Central memory CD8-positive, alpha-beta T cell (primary cell): ENCODE measurements around the gene SVOPL.
"Not testable (repeated sequence)": the region's sequence is repeated elsewhere in the genome, so short reads cannot be mapped to it uniquely, and the experiment has no call there.

Source experiments
- ATAC-seq: fragments of 150-1000 bp; cut with Tn5 transposase; replicated peaks from 2 replicates; pipeline ENCODE4 v1.10.0; 2022; ENCODE audit warnings: mild to moderate bottlenecking, moderate FRiP score, moderate number of reproducible peaks; ENCODE audit not compliant: poor library complexity, severe bottlenecking; ENCODE audit errors: extremely low read depth
- DNase-seq, 2 donors: peaks; one replicate each; pipeline ENCODE4 v3.0.0; 2021; ENCODE audit warnings: low spot score in 2 of 2
- H3K27ac Mint-ChIP-seq: one replicate; pipeline ENCODE4 v1.8.0; 2022; ENCODE audit warnings: low read depth, mild to moderate bottlenecking, moderate library complexity, mixed read lengths
- H3K27me3 Mint-ChIP-seq: one replicate; pipeline ENCODE4 v1.8.0; 2022; ENCODE audit warnings: mixed read lengths
- H3K36me3 Mint-ChIP-seq: one replicate; pipeline ENCODE4 v1.8.0; 2022; ENCODE audit warnings: mild to moderate bottlenecking, moderate library complexity, mixed read lengths; ENCODE audit not compliant: insufficient read depth
- H3K4me1 Mint-ChIP-seq: one replicate; pipeline ENCODE4 v1.8.0; 2022; ENCODE audit warnings: mixed read lengths
- H3K4me3 Mint-ChIP-seq: one replicate; pipeline ENCODE4 v1.8.0; 2022; ENCODE audit warnings: mild to moderate bottlenecking, moderate library complexity, mixed read lengths
- H3K9me3 Mint-ChIP-seq: one replicate; pipeline ENCODE4 v1.8.0; 2022; ENCODE audit warnings: mixed read lengths

The SVOPL gene

GRCh38 chr7:138695776-138696175 is 5.4 kb downstream of the SVOPL start:
- not testable (repeated sequence) for H3K4me3 Mint-ChIP-seq, H3K36me3 Mint-ChIP-seq, H3K27ac Mint-ChIP-seq, DNase-seq, ATAC-seq, H3K9me3 Mint-ChIP-seq, H3K4me1 Mint-ChIP-seq
- H3K27me3 Mint-ChIP-seq: peaks cover 38% of the 10 kb centered on the region

GRCh38 chr7:138695106-138695505 is 6.1 kb downstream of the SVOPL start:
- ATAC-seq (no peak), DNase-seq (no peak)
- Mint-ChIP-seq H3K4me3 (no peak overlapping the region), H3K36me3 (no peaks in the 10 kb centered on the region), H3K27ac (no peak overlapping the region), H3K9me3 (no peaks in the 10 kb centered on the region), H3K4me1 (no peaks in the 10 kb centered on the region), H3K27me3 (peaks cover 38% of the 10 kb centered on the region)

GRCh38 chr7:138691178-138691577 is 10.0 kb downstream of the SVOPL start:
- Mint-ChIP-seq H3K4me3 (no peak overlapping the region), H3K27ac (no peak overlapping the region), H3K36me3 (no peaks in the 10 kb centered on the region), H3K27me3 (peaks cover 33% of the 10 kb centered on the region), H3K4me1 (no peaks in the 10 kb centered on the region), H3K9me3 (peaks cover 7% of the 10 kb centered on the region)
- ATAC-seq (no peak), DNase-seq (no peak)

- Mint-ChIP-seq H3K27me3 (peaks cover 33% of the 10 kb centered on the region), H3K27ac (no peak overlapping the region), H3K36me3 (no peaks in the 10 kb centered on the region), H3K9me3 (peaks cover 7% of the 10 kb centered on the region), H3K4me1 (no peaks in the 10 kb centered on the region), H3K4me3 (no peak overlapping the region)
- no peak for ATAC-seq
- DNase-seq: no peak
Measured at GRCh38 chr7:138690495-138690894, 10.7 kb downstream of the SVOPL start.

- H3K27ac Mint-ChIP-seq, H3K4me1 Mint-ChIP-seq, H3K4me3 Mint-ChIP-seq, ATAC-seq, H3K9me3 Mint-ChIP-seq, H3K36me3 Mint-ChIP-seq, DNase-seq: not testable (repeated sequence)
- peaks cover 23% of the 10 kb centered on the region for H3K27me3 Mint-ChIP-seq
Measured at GRCh38 chr7:138688037-138688436, 13.1 kb downstream of the SVOPL start.

DNA sequence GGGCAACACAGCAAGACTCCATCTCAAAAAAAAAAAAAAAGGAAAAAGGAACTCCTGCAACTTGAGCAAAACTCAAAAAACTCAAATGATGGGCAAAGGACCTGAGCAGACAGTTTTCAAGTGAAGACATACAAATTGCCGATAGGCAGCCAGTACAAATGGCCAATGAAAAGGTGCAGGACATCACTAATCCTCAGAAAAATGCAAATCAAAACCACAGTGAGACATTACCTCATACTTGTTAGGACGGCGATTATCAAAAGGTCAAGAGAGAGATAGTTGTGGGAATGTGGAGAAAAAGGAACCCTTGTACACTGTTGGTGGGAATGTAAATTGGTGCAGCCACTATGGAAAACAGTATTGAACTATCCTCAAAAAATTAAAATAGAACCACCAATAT is 16.8 kb downstream of the SVOPL start:
- H3K27me3 Mint-ChIP-seq: peaks cover 24% of the 10 kb centered on the region
- H3K9me3 Mint-ChIP-seq: peaks cover 7% of the 10 kb centered on the region
- H3K4me3 Mint-ChIP-seq: no peak overlapping the region
- no peak for DNase-seq
- H3K36me3 Mint-ChIP-seq: no peaks in the 10 kb centered on the region
- no peaks in the 10 kb centered on the region for H3K4me1 Mint-ChIP-seq
- no peak overlapping the region for H3K27ac Mint-ChIP-seq
- no peak for ATAC-seq

DNA sequence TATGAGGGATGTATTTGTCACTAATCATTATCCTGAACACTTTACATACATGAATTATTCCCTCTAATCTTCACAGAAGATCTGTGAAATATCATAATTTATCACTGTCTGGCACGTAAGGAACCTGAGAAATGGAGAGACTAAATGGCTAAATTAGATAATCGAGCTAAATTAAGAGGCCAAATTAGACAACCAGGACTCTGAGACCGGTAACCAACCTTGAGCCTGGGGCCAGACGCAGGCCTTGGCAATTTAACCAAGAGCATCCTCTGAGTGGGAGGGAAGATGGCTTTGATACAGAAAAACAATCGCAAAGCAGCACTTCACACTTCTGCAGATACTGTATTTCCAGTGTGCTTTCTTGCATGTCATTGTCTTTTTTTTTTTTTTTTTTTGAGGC is 21.4 kb downstream of the SVOPL start:
- ATAC-seq: no peak
- no peak for DNase-seq
- no peaks in the 10 kb centered on the region for H3K4me1 Mint-ChIP-seq
- no peaks in the 10 kb centered on the region for H3K9me3 Mint-ChIP-seq
- no peaks in the 10 kb centered on the region for H3K36me3 Mint-ChIP-seq
- H3K4me3 Mint-ChIP-seq: no peak overlapping the region
- H3K27ac Mint-ChIP-seq: no peak overlapping the region
- H3K27me3 Mint-ChIP-seq: peaks cover 12% of the 10 kb centered on the region

DNA sequence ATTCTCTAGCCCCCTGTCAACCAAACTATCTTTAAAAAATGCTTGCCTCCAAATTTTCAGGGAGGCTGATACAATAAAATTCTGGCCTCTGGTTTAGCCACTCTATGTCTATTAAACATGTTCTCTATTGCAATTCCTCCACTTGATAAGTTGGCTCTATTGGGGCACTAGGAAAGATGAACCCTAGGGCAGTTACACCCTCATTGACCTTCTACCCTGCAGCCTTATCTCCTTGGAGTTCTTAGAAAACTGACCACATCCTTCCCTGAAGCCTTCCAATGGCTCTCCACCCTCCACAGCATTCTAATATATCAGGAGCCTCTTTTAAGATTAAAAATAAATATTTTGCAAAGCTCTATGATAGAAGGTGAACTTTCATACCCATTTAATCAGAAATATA is 30.6 kb downstream of the SVOPL start:
- ATAC-seq (no peak), DNase-seq (no peak)
- Mint-ChIP-seq H3K27me3 (peaks cover 63% of the 10 kb centered on the region), H3K4me3 (no peak overlapping the region), H3K4me1 (no peaks in the 10 kb centered on the region), H3K9me3 (no peaks in the 10 kb centered on the region), H3K27ac (no peak overlapping the region), H3K36me3 (no peaks in the 10 kb centered on the region)

GRCh38 chr7:138669364-138669763 is 31.8 kb downstream of the SVOPL start:
- no peak overlapping the region for H3K27ac Mint-ChIP-seq
- no peaks in the 10 kb centered on the region for H3K9me3 Mint-ChIP-seq
- H3K27me3 Mint-ChIP-seq: peaks cover 75% of the 10 kb centered on the region
- H3K4me3 Mint-ChIP-seq: no peak overlapping the region
- no peaks in the 10 kb centered on the region for H3K4me1 Mint-ChIP-seq
- ATAC-seq (no peak), DNase-seq (no peak)
- no peaks in the 10 kb centered on the region for H3K36me3 Mint-ChIP-seq

DNA sequence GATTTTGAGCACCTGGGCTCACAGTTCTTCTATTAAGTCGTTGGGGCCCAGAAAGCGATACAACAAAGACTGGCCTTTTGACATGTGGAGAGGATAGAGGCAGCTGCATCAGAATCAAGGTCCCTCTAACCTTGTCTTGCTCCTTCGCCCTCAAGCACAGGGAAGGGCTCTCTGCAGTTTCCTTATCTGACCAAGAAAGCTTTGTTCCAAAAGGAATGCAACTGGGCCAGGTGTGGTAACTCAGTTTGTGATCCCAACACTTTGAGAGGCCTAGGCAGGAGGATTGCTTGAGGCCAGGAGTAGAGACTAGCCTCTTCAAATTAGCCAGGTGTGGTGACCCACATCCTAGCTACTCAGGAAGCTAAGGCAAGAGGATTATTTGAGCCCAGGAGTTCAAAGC is 32.2 kb downstream of the SVOPL start:
- DNase-seq (no peak), ATAC-seq (no peak)
- Mint-ChIP-seq H3K27ac (no peak overlapping the region), H3K36me3 (peaks cover 3% of the 10 kb centered on the region), H3K4me3 (no peak overlapping the region), H3K27me3 (peaks cover 79% of the 10 kb centered on the region), H3K4me1 (no peaks in the 10 kb centered on the region), H3K9me3 (no peaks in the 10 kb centered on the region)

GRCh38 chr7:138668229-138668596 is 32.9 kb downstream of the SVOPL start:
- Mint-ChIP-seq H3K36me3 (peaks cover 3% of the 10 kb centered on the region), H3K9me3 (no peaks in the 10 kb centered on the region)
- ATAC-seq: no peak

DNA sequence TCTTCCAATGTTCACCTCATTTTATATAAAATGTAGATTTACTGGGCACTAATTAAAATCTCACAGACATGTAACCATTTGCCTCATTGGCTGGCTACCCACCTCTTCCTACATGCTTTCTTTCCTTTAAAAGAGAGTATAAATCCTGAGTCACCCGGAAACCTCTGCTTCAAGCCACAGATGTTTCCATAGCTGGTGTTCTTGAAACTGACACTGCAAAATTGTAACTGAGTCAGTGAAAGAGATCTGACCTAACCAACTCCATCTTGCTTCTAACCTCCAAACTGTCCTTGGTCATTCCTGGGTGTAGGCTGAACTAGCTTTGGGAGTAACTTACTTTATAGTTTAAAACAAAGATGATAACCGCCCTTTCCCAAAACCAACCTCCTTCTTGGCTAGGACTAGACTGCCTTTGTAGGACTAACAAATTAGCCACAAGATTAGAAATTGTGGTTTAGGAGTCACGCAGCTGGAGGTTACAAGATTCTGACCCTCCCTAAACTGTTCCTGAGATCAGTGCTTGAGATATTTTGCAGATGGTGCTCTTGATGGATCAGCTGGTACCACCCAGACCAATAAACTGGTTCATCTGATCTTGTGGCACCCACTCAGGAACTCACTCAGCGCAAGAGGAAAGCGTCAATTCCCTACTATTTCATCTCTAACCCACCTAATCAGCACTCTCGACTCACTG is 33.5 kb downstream of the SVOPL start:
- no peaks in the 10 kb centered on the region for H3K9me3 Mint-ChIP-seq

More at GRCh38 chr7:138668229-138668596, 32.9 kb downstream of the SVOPL start:
- Mint-ChIP-seq H3K27ac (no peak overlapping the region), H3K4me1 (no peaks in the 10 kb centered on the region), H3K27me3 (peaks cover 86% of the 10 kb centered on the region), H3K4me3 (no peak overlapping the region)
- no peak for DNase-seq

DNA sequence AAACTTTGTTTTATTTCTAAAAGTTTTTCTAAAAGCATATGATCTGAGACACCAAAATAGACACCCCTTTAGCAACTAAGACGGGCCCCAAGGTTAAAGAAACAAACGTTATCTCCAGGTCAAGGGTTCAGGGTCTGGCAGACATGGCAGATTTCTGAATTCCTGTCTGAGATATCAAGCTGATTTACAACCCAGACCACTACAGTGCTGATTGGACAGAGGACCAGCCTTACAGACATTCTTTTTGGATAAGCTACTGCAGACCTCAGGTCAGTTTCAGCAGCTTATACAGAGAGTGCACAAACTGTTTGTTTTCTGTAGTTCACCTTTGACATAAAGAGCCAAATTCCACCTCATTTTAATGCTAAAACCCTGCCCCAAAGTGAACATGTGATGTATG is 34.8 kb downstream of the SVOPL start:
- H3K36me3 Mint-ChIP-seq: peaks cover 3% of the 10 kb centered on the region
- H3K4me1 Mint-ChIP-seq: no peaks in the 10 kb centered on the region
- ATAC-seq (no peak), DNase-seq (no peak)
- no peak overlapping the region for H3K27ac Mint-ChIP-seq
- H3K4me3 Mint-ChIP-seq: no peak overlapping the region
- no peaks in the 10 kb centered on the region for H3K9me3 Mint-ChIP-seq
- H3K27me3 Mint-ChIP-seq: peaks cover 91% of the 10 kb centered on the region

More for the DNA sequence above, 33.5 kb downstream of the SVOPL start:
- Mint-ChIP-seq H3K4me3 (no peak overlapping the region), H3K27me3 (peaks cover 90% of the 10 kb centered on the region), H3K27ac (no peak overlapping the region), H3K4me1 (no peaks in the 10 kb centered on the region), H3K36me3 (peaks cover 3% of the 10 kb centered on the region)
- ATAC-seq (no peak), DNase-seq (no peak)
